ENCODE results near the gene CCDC50. TPM values are rescaled to one million over a fixed set of nuclear protein-coding genes. Genes with fewer than 3 reads are reported as not detected.

The CCDC50 gene
- total RNA-seq, 1 experiment from 2014 or later: 21.0 TPM

GRCh38 chr3:191303596-191303995 lies 25.6 kb upstream of the CCDC50 start:
- no peak overlapping the region for H2BK12ac ChIP-seq (ENCODE audit: insufficient read length, low read depth, low read length)
- H4K8ac ChIP-seq (replicated peaks; ENCODE audit: insufficient read length, low read depth, low read length): no peak overlapping the region
- H3K9ac ChIP-seq (ENCODE audit: extremely low read depth, insufficient read length, low read length): no peak overlapping the region
- H2AK5ac ChIP-seq (ENCODE audit: insufficient read length, low read length): no peak overlapping the region
- H4K20me1 ChIP-seq (ENCODE audit: control insufficient read depth, insufficient read depth, insufficient read length): no peaks in the 10 kb centered on the region
- no peaks in the 10 kb centered on the region for H3K23me2 ChIP-seq (ENCODE audit: insufficient read length, low read depth, low read length, poor library complexity, severe bottlenecking)
- no peak overlapping the region for H2BK120ac ChIP-seq (ENCODE audit: low read depth, low read length, poor library complexity, severe bottlenecking)
- H3K27ac ChIP-seq (ENCODE audit: insufficient read length, low read depth, low read length): no peak overlapping the region
- no peak overlapping the region for H4K91ac ChIP-seq (ENCODE audit: insufficient read length, low read depth, low read length)
- no peak overlapping the region for H3K18ac ChIP-seq (ENCODE audit: insufficient read length, low read depth, low read length)
- H2BK20ac ChIP-seq (ENCODE audit: low read depth, low read length, poor library complexity, severe bottlenecking): no peak overlapping the region
- no CpG with 5 or more reads among the region's 3 CpGs for WGBS (ENCODE audit: extremely low coverage, insufficient read length, low lambda C conversion rate)
- DNase-seq: no peak
- H3K27me3 ChIP-seq (ENCODE audit: insufficient read depth, low read length): no peaks in the 10 kb centered on the region
- H3K4me3 Mint-ChIP-seq: no peak overlapping the region
- no peaks in the 10 kb centered on the region for H3K36me3 Mint-ChIP-seq (ENCODE audit: insufficient read depth in 1 of 3, low read depth in 3 of 3)
- H3K9me3 Mint-ChIP-seq: no peaks in the 10 kb centered on the region
- 0 out of 7 replicates have a peak overlapping the region, but pooled peaks of 1 of the 3 experiments have one; percentile 24 for H3K27ac Mint-ChIP-seq
- H3K4me1 Mint-ChIP-seq: peaks cover 15 to 22% of the 10 kb centered on the region in 2 experiments
- H3K56ac ChIP-seq (ENCODE audit: insufficient read length, low read depth, low read length): no peak overlapping the region
- no peak overlapping the region for H3K4me2 ChIP-seq (ENCODE audit: insufficient read depth, insufficient read length, low read length)
- no peak overlapping the region for H3K14ac ChIP-seq (ENCODE audit: insufficient read depth, low read length)
- H3K79me1 ChIP-seq (ENCODE audit: insufficient read depth, low read depth, low read length, poor library complexity, severe bottlenecking): no peaks in the 10 kb centered on the region
- H2BK15ac ChIP-seq (ENCODE audit: low read depth, low read length): no peak overlapping the region
- H4K5ac ChIP-seq (ENCODE audit: insufficient read length, low read depth, low read length): no peak overlapping the region
- no peak overlapping the region for H3T11ph ChIP-seq (ENCODE audit: low read length)
- H2AFZ ChIP-seq (ENCODE audit: low read length): no peak overlapping the region
- H2BK5ac ChIP-seq (ENCODE audit: insufficient read length, low read length): no peak overlapping the region
- no peaks in the 10 kb centered on the region for H3K9me3 ChIP-seq (ENCODE audit: control insufficient read depth, low read depth, low read length)
- TF ChIP-seq CTCF (conservative IDR thresholded peaks at IDR 0.05): no peak
- H3K23ac ChIP-seq (ENCODE audit: insufficient read length, low read depth, low read length): no peak overlapping the region
- H3K4ac ChIP-seq (ENCODE audit: low read depth, low read length): no peak overlapping the region
- no peaks in the 10 kb centered on the region for H3K79me2 ChIP-seq (ENCODE audit: insufficient read depth, low read length)
- no peaks in the 10 kb centered on the region; the same call in 1 of the 2 replicates for H3K27me3 Mint-ChIP-seq (ENCODE audit: low read depth)
- H3K4me1 ChIP-seq (ENCODE audit: insufficient read depth, low read length): no peaks in the 10 kb centered on the region; the same call in 1 of the 2 replicates

Measured in H9 (cell line).